Body of pancreas (tissue), 4 donors: Measurements from ENCODE around the gene CEACAM6.

Experiments used
- POLR2A ChIP-seq, 3 donors: fragments of 450-650 bp; IDR thresholded peaks; one replicate each; pipeline ENCODE4 v1.6.1; 2016; ENCODE audit warnings: antibody characterized with exemption in 3 of 3, mild to moderate bottlenecking in 2 of 3
- TF ChIP-seq, protein P1 (sequence below), 7 experiments: fragments of 450-650 bp in 4 of 7; fragments of 200-600 bp in 3 of 7; sonication (generic) in 3 of 7; IDR thresholded peaks; one replicate each; pipeline ENCODE4 v1.5.1; 2016 to 2019; ENCODE audit warnings: antibody characterized with exemption in 7 of 7

GRCh38 chr19:41774515-41774980 is 19.2 kb downstream of the CEACAM6 start:
- TF ChIP-seq, protein P1, sequence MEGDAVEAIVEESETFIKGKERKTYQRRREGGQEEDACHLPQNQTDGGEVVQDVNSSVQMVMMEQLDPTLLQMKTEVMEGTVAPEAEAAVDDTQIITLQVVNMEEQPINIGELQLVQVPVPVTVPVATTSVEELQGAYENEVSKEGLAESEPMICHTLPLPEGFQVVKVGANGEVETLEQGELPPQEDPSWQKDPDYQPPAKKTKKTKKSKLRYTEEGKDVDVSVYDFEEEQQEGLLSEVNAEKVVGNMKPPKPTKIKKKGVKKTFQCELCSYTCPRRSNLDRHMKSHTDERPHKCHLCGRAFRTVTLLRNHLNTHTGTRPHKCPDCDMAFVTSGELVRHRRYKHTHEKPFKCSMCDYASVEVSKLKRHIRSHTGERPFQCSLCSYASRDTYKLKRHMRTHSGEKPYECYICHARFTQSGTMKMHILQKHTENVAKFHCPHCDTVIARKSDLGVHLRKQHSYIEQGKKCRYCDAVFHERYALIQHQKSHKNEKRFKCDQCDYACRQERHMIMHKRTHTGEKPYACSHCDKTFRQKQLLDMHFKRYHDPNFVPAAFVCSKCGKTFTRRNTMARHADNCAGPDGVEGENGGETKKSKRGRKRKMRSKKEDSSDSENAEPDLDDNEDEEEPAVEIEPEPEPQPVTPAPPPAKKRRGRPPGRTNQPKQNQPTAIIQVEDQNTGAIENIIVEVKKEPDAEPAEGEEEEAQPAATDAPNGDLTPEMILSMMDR (IDR thresholded peaks at IDR 0.05): no peak
- TF ChIP-seq POLR2A (IDR thresholded peaks at IDR 0.05): no peak
